ENCODE measurements around the gene OR5B12.

GRCh38 chr11:58391879-58392278 lies 50.2 kb downstream of the OR5B12 start:
- no peak for TF ChIP-seq EP300 (IDR thresholded peaks at IDR 0.05)
- TF ChIP-seq CTCF (IDR thresholded peaks at IDR 0.05), result no peak
- TF ChIP-seq POLR2A (IDR thresholded peaks at IDR 0.05), result no peak
